ENCODE measurements around the gene SCARF1. TPM values are rescaled to one million over a fixed set of nuclear protein-coding genes. Genes with fewer than 3 reads are reported as not detected.
A peak's percentile ranks its signal among the peaks of the same experiment; 100 is the strongest.

SCARF1 gene
- polyA plus RNA-seq, 3 donors, result 5.2 to 23.4 (median 6.3) TPM

DNA sequence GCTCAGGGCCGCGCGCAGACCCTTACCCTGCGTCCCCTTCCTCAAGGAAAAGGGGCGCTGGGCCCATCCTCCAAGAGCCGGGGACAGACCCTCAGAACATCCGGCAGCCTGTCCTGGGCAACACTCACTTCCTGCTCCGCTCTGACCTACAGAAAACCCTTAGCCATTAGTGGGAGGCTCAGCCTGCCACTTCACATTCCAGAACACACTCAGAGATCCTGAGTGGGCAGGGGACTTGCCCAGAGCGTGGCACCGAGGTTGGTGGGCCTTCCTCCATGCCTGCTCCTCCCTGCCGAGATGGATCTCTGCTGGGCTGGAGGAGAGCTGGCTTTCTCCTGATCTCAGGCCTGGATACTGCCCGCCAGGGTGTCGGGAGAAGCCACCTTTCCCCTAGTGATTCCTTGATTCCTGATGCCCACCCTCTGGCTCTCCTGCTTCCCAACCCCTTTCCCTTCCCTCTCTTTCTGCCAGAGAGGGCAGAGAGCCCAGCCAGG is 1.5 kb downstream of the SCARF1 start:
- H3K4me1 Mint-ChIP-seq, result peaks cover 42% of the 10 kb centered on the region
- peak overlapping the region; percentile 1 to 81 (median 36) for H3K4me3 ChIP-seq (replicated peaks in 1 of 3; ENCODE audit: low read depth in 2 of 3, low read length in 3 of 3)
- peak overlapping the region; percentile 57 to 88 for H3K27ac ChIP-seq (ENCODE audit: low read depth in 1 of 2, low read length in 2 of 2)
- DNase-seq, result peak; percentile 25 to 67 (median 29)
- H3K27me3 Mint-ChIP-seq (ENCODE audit: low read depth in 3 of 3), result peaks cover 0 to 20% (median 8%) of the 10 kb centered on the region in 3 donors
- intact Hi-C loops (cut with micrococcal nuclease), result loop anchor here in 1 of 2 donors (10.0 kb wide), 4 partner anchors 71 to 751 kb away; partner anchors contain the start of gene TLCD2
- H2AFZ ChIP-seq (ENCODE audit: insufficient read depth, low read depth, low read length, poor library complexity, severe bottlenecking), result peak overlapping the region; percentile 50
- H3K79me2 ChIP-seq (ENCODE audit: insufficient read depth, low read length), result no peaks in the 10 kb centered on the region
- no peaks in the 10 kb centered on the region for H3K27me3 ChIP-seq (ENCODE audit: control insufficient read depth in 2 of 2, insufficient read depth in 2 of 2, low read length in 2 of 2)
- WGBS (ENCODE audit: insufficient coverage), result 1% methylated on average over 11 of the region's 13 CpGs
- H3K9me3 Mint-ChIP-seq, result peaks cover 0 to 3% (median 0%) of the 10 kb centered on the region in 7 donors
- H3K36me3 Mint-ChIP-seq, result peaks cover 20 to 28% of the 10 kb centered on the region in 2 donors
- peaks cover 41 to 52% of the 10 kb centered on the region in 2 donors for H3K4me1 ChIP-seq (ENCODE audit: control insufficient read depth in 1 of 2, insufficient read depth in 2 of 2, low read length in 2 of 2)
- peak overlapping the region; percentile 47 to 97 (median 91) for H3K27ac Mint-ChIP-seq
- H3K4me2 ChIP-seq (replicated peaks; ENCODE audit: extremely low read depth, low read length, poor library complexity, severe bottlenecking), result peak overlapping the region; percentile 88
- peak overlapping the region; percentile 73 for H3K9ac ChIP-seq (ENCODE audit: insufficient read depth, low read length, poor library complexity, severe bottlenecking)
- no peaks in the 10 kb centered on the region for H4K20me1 ChIP-seq (ENCODE audit: insufficient read depth, low read length)
- no peaks in the 10 kb centered on the region for H3K9me3 ChIP-seq (replicated peaks in 1 of 2; ENCODE audit: control insufficient read depth in 1 of 2, insufficient read depth in 1 of 2, low read length in 2 of 2)
- no peaks in the 10 kb centered on the region for H3K36me3 ChIP-seq (replicated peaks in 1 of 2; ENCODE audit: control insufficient read depth in 1 of 2, insufficient read depth in 2 of 2, low read length in 2 of 2)
- peak overlapping the region; percentile 84 to 91 for H3K4me3 Mint-ChIP-seq
- TF ChIP-seq CTCF (IDR thresholded peaks at IDR 0.05), result no peak

DNA sequence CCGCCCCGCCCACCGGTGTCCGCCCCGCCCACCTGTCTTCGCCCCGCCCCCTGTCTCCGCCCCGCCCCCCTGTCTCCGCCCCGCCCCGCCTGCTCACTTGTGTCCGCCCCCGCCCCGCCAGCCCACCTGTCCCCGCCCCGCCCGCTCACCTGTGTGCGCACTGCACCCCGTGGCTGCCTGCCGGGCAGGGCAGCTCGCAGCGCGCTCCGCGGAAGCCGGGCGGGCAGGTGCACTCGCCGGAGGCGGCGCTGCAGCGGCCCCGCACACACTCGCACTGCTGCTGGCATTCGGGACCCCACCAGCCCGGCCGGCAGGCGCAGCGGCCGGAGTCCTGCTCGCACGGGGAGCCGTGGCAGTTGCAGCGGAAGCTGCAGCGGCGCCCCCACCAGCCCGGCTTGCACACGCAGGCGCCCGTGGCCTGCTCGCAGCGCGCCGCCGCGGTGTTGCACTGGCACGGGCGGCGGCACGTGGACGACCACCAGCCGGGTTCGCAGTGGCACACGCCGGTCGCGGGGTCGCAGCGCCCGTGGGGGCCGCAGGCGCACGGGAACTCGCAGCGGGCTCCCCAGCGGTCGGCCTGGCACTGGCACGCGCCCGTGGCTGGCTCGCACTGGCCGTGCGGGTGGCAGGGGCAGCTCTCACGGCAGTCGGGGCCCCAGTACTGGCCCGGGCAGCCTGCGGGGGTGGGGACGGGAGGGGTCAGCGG is 2.1 kb downstream of the SCARF1 start:
- 0% methylated on average over 74 of the region's 90 CpGs for WGBS (ENCODE audit: insufficient coverage)
- intact Hi-C loops (cut with micrococcal nuclease), result loop anchor here in 1 of 2 donors (10.0 kb wide), 4 partner anchors 71 to 751 kb away; partner anchors contain the start of gene TLCD2
- peak overlapping the region; percentile 84 to 91 for H3K4me3 Mint-ChIP-seq
- H3K9ac ChIP-seq (ENCODE audit: insufficient read depth, low read length, poor library complexity, severe bottlenecking), result peak overlapping the region; percentile 73
- H3K4me1 Mint-ChIP-seq, result peaks cover 46% of the 10 kb centered on the region
- DNase-seq, result peak in 2 of 3 donors; percentile 14 to 41
- H3K4me3 ChIP-seq (replicated peaks in 1 of 3; ENCODE audit: low read depth in 2 of 3, low read length in 3 of 3), result peak overlapping the region; percentile 1 to 81 (median 36)
- peaks cover 0 to 20% (median 11%) of the 10 kb centered on the region in 3 donors for H3K27me3 Mint-ChIP-seq (ENCODE audit: low read depth in 3 of 3)
- peaks cover 39 to 53% of the 10 kb centered on the region in 2 donors for H3K4me1 ChIP-seq (ENCODE audit: control insufficient read depth in 1 of 2, insufficient read depth in 2 of 2, low read length in 2 of 2)
- H3K4me2 ChIP-seq (replicated peaks; ENCODE audit: extremely low read depth, low read length, poor library complexity, severe bottlenecking), result peak overlapping the region; percentile 88
- peak overlapping the region in 2 of 7 donors; percentile 82 to 86 for H3K27ac Mint-ChIP-seq
- H3K36me3 ChIP-seq (replicated peaks in 1 of 2; ENCODE audit: control insufficient read depth in 1 of 2, insufficient read depth in 2 of 2, low read length in 2 of 2), result no peaks in the 10 kb centered on the region
- peak overlapping the region; percentile 57 to 88 for H3K27ac ChIP-seq (ENCODE audit: low read depth in 1 of 2, low read length in 2 of 2)
- peak; percentile 27 for TF ChIP-seq CTCF (IDR thresholded peaks at IDR 0.05)
- no peaks in the 10 kb centered on the region for H3K79me2 ChIP-seq (ENCODE audit: insufficient read depth, low read length)
- H3K9me3 ChIP-seq (replicated peaks in 1 of 2; ENCODE audit: control insufficient read depth in 1 of 2, insufficient read depth in 1 of 2, low read length in 2 of 2), result no peaks in the 10 kb centered on the region
- H4K20me1 ChIP-seq (ENCODE audit: insufficient read depth, low read length), result peaks cover 4% of the 10 kb centered on the region
- H3K27me3 ChIP-seq (ENCODE audit: control insufficient read depth in 2 of 2, insufficient read depth in 2 of 2, low read length in 2 of 2), result no peaks in the 10 kb centered on the region
- H3K9me3 Mint-ChIP-seq, result peaks cover 0 to 3% (median 0%) of the 10 kb centered on the region in 7 donors
- peak overlapping the region; percentile 50 for H2AFZ ChIP-seq (ENCODE audit: insufficient read depth, low read depth, low read length, poor library complexity, severe bottlenecking)
- peaks cover 20 to 29% of the 10 kb centered on the region in 2 donors for H3K36me3 Mint-ChIP-seq

Measured in CD14-positive monocyte (primary cell).